Fibroblast of the aortic adventitia (primary cell): ENCODE data around the gene ETV6. TPM values are rescaled to one million over a fixed set of nuclear protein-coding genes. Genes with fewer than 3 reads are reported as not detected.

Source experiments
- DNase-seq: peaks from one replicate; pipeline ENCODE4 v3.0.0-alpha.2; 2010; ENCODE audit warnings: low read depth
- H3K4me3 ChIP-seq: 2 replicates; pipeline ENCODE4 v1.5.1; 2011; ENCODE audit warnings: low read depth, mild to moderate bottlenecking, control low read depth, low read length, moderate library complexity
- total RNA-seq: library from RNA; depleted of rRNA; stranded (reverse); fragments of >200 nt; gene quantifications from 2 replicates; pipeline ENCODE4 v1.2.3, GENCODE V29; 2012; ENCODE audit warnings: low replicate concordance
- TF ChIP-seq, protein P1 (sequence below): IDR thresholded peaks from 2 replicates; pipeline ENCODE4 v1.5.1; 2011; ENCODE audit warnings: mild to moderate bottlenecking, low read length, control low read depth, inconsistent platforms; ENCODE audit not compliant: insufficient read depth

The ETV6 gene
- total RNA-seq, 1 donor, result 6.1 TPM

DNA sequence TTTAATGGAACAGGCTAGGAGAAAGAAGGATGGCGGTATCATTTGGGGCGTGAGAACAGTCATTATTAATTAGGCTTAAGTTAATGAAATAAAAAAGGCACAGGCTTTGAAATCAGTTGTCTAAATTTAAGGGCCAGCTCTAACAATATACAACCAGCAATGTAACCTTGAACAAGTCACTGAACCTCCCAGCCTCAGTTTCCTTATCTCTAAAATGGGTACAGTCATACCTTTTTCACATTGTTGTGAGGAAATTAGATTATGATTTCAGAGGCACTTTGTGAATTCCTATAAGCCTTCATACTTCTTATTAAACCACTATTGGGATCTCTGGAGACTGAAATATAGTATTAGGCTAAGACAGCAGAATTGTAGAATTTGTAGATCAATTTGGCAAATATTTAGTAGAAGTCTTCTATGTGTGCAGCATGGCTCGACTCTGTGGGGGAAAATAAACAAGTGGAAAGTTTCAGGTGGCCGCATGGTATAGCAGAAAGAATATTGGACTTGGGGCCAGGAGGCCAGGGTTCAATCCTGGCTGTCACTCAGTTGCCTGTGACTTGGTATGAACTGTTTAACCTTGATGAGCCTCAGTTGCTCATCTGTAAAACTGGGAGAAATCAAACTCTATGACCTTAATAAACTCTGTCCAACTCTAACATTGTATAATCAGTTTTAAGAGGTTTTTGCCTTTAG lies 117.7 kb downstream of the ETV6 start:
- no peak for DNase-seq
- TF ChIP-seq, protein P1, sequence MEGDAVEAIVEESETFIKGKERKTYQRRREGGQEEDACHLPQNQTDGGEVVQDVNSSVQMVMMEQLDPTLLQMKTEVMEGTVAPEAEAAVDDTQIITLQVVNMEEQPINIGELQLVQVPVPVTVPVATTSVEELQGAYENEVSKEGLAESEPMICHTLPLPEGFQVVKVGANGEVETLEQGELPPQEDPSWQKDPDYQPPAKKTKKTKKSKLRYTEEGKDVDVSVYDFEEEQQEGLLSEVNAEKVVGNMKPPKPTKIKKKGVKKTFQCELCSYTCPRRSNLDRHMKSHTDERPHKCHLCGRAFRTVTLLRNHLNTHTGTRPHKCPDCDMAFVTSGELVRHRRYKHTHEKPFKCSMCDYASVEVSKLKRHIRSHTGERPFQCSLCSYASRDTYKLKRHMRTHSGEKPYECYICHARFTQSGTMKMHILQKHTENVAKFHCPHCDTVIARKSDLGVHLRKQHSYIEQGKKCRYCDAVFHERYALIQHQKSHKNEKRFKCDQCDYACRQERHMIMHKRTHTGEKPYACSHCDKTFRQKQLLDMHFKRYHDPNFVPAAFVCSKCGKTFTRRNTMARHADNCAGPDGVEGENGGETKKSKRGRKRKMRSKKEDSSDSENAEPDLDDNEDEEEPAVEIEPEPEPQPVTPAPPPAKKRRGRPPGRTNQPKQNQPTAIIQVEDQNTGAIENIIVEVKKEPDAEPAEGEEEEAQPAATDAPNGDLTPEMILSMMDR, result no peak

DNA sequence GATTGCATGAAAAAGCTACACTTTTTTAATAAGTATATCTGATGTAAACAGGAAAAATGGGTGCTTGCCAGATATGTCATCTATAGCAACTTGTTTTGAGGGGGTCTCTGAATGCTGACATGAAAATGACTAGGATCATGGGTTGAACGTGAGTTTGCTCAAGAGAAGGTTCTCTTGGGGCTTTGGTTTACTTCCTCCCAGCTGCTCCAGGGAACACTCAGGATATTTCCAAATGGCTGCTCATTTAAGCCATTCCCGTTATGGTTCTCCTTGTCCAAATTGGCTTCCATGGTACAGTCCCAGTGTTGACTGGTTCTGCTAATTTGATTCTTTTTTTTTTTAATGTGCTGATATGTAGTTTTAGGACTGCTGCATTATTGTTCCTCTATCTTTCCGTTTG lies 118.3 kb downstream of the ETV6 start:
- DNase-seq, result no peak
- no peak overlapping the region for H3K4me3 ChIP-seq
- TF ChIP-seq, protein P1, result no peak

More for the DNA sequence above, 117.7 kb downstream of the ETV6 start:
- no peak overlapping the region for H3K4me3 ChIP-seq

DNA sequence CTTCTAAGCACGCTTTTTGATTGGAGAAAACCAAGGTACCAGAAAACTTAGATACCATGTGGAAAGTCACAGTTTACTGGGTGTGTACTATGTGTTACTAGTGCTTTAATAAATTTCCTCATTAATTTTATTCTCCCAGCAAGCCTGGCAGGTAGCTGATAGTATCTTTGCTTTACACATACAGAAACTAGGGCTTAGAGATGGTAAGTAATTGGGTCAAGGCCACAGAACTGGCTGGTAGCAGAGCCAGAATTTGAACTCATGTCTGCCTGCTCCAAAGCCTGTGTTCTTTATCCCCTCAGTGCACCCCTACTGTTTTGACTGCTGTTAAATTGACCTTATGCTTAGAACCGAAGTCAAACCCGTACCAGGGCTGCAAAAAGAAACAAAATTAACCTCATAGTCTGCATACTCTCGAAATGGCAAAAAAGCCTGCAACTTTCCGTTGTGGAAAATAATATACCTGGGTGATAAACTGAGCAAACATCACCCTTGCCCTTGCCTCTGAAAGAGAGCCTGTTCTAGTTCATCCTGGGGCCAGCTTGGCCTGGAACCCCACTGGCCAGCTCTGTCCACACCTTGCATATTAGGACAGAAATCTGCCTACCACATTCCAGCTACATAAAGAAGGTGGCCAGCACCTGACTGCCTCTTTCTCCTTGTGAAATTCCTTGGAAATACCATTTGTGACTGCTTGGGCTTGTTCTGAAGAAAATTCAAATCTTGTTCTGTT lies 118.9 kb downstream of the ETV6 start:
- no peak overlapping the region for H3K4me3 ChIP-seq
- DNase-seq, result no peak
- TF ChIP-seq, protein P1, result no peak

DNA sequence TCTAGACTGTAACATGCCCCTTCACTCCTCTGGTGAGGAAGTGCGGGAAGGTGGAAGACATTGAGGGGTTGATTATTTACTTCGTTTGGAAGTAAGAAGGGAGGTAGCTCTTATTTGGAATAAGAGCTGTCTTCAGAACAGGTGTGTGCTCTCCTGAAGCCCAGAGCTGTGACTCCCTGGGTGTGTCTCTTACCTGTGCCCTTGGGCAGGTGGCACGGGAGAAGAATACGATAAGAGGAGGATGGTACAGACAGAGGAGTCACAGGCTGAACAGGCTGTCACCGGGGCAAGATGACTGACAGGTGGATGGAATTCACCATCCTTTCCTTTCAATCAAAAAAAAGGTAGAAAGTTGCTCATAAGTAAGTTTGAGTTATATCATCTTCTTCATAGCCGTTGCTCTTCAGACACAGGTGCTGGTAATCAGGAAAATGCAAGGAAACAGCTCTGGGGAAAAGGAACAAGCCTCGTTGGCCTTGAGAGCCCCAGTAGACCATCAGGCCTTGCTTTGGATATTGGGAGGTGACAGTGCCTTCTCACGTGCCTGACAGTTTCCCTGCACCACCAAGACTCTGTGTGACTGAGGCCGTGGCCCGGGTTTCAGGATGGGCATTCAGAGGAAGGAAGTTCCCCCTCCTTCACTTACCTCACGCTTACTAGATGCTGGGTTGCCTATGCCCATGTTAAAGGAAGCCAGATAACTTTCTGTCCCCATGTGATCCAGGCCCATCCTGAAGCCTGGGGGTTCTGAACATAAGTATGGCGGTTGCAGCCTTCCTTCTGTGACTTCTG lies 120.4 kb downstream of the ETV6 start:
- TF ChIP-seq, protein P1, result no peak
- H3K4me3 ChIP-seq, result no peak overlapping the region
- DNase-seq, result no peak

DNA sequence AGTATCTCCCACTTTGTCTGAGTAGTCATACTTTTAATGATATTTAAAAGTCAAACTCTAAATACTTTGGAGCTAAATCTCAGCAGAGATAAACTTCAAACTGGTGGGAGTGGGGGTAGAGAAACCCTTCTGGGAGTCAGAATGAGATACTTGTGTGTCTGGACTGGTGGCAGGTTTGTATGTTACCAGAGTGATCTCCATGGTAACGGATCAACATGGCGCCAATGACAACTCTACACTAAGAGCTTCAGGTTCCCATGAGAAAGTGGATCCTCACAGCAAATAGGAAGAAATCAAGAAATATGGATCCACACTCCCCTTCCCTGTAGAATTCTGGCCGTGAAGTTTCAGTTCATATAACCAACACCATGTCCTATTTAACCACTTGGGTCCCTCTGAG lies 121.9 kb downstream of the ETV6 start:
- DNase-seq, result no peak
- H3K4me3 ChIP-seq, result no peak overlapping the region
- TF ChIP-seq, protein P1, result no peak

DNA sequence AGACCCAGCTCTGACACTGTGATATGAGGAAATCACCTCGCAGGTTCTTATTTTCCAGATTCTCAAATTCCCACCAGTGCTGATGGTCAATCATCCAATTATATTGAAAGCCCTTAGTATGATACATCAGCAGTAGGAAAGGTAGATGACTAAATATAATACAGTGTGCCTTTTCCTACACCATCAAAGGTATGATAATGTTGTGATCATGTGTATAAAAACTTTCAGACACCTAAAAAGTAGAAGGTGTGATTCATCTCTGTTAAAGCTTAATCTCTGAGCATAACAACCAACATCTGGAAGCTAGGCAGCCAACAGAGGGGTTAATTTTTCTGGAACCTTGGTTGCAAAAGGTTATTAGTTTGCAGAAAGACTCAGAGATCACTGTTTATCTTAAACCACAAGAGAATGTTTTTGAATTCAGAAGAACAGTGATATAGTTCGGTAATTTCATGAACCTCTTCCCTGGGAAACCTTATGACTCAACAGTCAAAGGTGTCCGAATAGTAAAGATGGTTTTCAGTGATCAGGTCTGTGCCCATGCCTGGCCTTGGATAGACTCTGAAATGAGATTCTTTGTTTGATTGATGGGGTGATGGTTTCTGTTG lies 122.5 kb downstream of the ETV6 start:
- DNase-seq, result no peak
- H3K4me3 ChIP-seq, result no peak overlapping the region
- TF ChIP-seq, protein P1, result no peak
